GM12874 (cell line): Measurements from ENCODE around the gene SLC51A.

Experiments used
- TF ChIP-seq, protein P1 (sequence below): IDR thresholded peaks from 2 replicates; pipeline ENCODE4 v1.5.1; 2011; ENCODE audit warnings: low read depth, mild to moderate bottlenecking, control low read depth, low read length, moderate library complexity; ENCODE audit not compliant: insufficient read depth

Gene SLC51A

DNA sequence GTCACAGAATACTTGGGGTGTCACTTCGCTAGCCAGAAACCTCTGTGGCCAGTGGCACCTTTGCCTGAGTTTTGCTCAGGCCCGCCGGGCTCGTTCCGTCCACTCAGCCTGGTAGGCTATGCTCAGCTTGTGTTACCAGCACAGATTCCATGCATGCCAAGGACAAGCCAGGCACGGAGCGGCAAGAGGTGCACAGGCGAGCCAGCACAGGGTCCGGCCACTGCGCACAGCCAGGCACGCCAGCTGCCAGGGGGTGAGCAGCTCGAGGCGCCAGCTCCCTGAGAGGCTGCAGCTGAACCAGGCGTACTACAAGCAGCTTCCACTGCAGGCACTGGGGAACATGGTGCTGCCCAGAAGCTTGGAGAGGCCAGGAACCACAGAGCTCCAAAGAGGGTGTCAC, 56.5 kb downstream of the SLC51A start:
- TF ChIP-seq, protein P1, sequence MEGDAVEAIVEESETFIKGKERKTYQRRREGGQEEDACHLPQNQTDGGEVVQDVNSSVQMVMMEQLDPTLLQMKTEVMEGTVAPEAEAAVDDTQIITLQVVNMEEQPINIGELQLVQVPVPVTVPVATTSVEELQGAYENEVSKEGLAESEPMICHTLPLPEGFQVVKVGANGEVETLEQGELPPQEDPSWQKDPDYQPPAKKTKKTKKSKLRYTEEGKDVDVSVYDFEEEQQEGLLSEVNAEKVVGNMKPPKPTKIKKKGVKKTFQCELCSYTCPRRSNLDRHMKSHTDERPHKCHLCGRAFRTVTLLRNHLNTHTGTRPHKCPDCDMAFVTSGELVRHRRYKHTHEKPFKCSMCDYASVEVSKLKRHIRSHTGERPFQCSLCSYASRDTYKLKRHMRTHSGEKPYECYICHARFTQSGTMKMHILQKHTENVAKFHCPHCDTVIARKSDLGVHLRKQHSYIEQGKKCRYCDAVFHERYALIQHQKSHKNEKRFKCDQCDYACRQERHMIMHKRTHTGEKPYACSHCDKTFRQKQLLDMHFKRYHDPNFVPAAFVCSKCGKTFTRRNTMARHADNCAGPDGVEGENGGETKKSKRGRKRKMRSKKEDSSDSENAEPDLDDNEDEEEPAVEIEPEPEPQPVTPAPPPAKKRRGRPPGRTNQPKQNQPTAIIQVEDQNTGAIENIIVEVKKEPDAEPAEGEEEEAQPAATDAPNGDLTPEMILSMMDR, result no peak

DNA sequence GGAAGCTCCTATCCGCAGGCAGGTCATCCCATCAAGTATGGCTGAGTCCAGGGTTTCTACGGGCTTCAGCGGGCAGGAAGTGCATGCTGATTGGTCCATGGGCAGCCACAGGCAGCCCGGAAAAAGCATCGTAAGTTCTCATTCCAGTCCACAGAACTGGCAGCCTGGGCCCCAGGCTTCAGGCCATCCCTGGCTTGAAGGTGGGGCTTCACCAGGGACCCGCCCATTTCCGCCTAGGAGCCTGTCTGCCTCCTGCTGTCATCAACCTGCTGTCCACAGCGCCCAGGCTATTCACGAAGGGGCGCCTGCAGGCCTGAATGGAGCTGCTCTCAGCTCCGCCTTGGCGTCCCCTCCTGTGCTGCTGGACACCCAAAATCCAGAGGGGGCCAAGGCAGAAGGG, 57.3 kb downstream of the SLC51A start:
- TF ChIP-seq, protein P1, result no peak

DNA sequence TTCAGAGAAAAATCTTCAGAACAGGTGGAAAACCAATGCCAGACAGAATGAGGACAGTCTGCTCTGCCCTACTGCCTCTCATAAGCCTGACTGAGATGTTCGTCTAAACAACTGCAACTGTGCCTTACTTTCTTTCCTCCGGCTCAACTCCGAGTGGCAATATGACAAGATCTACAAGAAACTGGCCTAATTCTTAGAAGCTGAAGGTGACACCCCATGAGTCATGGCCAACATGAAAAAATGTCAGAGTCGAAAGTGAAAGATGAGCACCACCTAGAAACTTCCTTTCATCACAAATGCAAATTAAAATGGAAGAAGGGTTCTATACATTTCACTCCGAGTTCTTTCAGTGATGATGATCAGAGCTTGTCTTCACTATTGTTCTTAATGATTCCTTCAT, 58.3 kb downstream of the SLC51A start:
- TF ChIP-seq, protein P1, result no peak

DNA sequence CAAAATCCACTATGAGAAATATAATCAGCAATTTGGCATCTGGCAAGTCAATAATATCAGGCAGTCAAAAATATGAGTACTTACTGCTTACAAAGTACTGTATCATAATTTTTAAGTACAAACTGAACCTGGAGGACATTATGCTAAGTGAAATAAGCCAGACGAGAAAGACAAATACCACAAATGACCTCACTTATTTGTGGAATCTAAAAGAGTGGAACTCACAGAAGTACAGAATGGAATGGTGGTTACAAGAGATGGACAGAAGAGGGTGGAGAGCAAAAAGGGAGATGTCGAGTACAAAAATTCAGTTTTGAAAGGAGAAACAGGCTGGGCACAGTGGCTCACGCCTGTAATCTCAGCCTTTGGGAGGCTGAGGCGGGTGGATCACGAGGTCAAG, 58.8 kb downstream of the SLC51A start:
- TF ChIP-seq, protein P1, result no peak

DNA sequence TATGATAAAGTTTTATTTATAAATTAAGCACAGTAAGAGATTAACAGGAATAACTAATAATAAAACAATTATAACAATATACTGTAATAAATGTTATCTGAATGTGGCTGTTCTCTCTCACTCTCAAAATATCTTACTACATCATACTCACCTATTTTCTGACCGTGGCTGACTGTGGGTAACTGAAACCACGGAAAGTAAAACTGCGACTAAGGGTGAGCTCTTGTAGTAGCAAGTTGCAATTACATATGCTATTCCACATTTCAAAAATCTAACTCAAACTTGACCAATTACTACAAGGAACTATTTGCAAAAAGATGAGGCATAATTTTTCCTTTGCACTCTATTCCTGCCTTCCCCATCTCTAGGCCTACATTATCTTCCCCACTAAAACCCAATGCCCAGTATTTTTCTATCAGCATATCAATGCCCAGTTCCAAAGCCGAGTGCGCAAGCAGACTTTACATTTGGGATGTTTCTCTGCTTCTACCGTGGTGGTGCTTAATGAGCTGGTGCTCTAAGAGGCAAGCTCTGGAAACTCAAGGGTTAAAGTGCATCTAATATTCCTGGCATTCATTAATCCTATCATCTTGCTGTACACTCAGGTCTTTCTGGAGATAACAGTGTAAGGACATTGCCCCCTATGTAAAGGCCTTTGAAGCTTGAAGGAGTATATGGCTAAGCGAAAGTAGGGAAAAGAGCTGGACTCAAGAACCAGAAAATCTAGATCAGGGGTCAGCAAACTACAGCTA, 64.5 kb downstream of the SLC51A start:
- TF ChIP-seq, protein P1, result no peak

DNA sequence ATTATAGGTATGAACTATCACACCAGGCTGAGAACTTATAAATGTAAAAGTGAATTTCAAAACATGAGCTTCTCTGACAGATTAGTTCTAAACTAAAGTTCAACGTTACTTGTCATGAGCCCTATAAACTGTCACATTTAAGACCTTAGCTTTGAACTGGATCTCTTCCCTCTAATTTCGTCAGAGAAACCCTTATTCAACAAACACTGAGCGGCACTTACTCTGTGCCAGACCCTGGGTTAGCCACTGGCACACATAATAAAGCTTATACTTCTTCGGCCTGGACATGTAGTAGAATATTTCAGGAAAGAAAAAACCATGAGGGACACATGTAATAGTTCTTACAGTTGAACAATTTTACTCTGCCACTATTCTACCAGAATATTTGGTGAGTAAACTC, 65.6 kb downstream of the SLC51A start:
- TF ChIP-seq, protein P1, result no peak
